CD14-positive monocyte (primary cell): ENCODE results near the gene RHO. TPM values are rescaled to one million over a fixed set of nuclear protein-coding genes. Genes with fewer than 3 reads are reported as not detected.

ENCODE experiments used
- DNase-seq, 3 donors: peaks; one replicate each; pipeline ENCODE4 v3.0.0-alpha.2; 2011 to 2022
- H2AFZ ChIP-seq: 2 replicates; pipeline ENCODE4 v1.6.0; 2012; ENCODE audit warnings: mild to moderate bottlenecking, low read depth, low read length, inconsistent platforms; ENCODE audit not compliant: insufficient read depth, poor library complexity, severe bottlenecking
- H3K27ac ChIP-seq, 2 donors: 1 replicate in 1 of 2; 2 replicates in 1 of 2; pipeline ENCODE4 v1.5.1; 2012 to 2013; ENCODE audit warnings: low read length in 2 of 2, control low read depth in 1 of 2, inconsistent platforms in 1 of 2, low read depth in 1 of 2, mild to moderate bottlenecking in 1 of 2
- H3K27me3 ChIP-seq, 2 donors: one replicate each; pipeline versions ENCODE4 v1.6.0 to v1.6.1; 2011 to 2013; ENCODE audit warnings: low read length in 2 of 2; ENCODE audit not compliant: control insufficient read depth in 2 of 2, insufficient read depth in 2 of 2
- H3K36me3 ChIP-seq, 2 donors: replicated peaks in 1 of 2; 1 replicate in 1 of 2; 2 replicates in 1 of 2; pipeline versions ENCODE4 v1.5.1 to v1.6.1; 2012 to 2013; ENCODE audit warnings: low read length in 2 of 2, control low read depth in 1 of 2, inconsistent platforms in 1 of 2, mild to moderate bottlenecking in 1 of 2; ENCODE audit not compliant: insufficient read depth in 2 of 2, control insufficient read depth in 1 of 2
- H3K4me1 ChIP-seq, 2 donors: 1 replicate in 1 of 2; 2 replicates in 1 of 2; pipeline versions ENCODE4 v1.5.1 to v1.6.1; 2012 to 2013; ENCODE audit warnings: low read length in 2 of 2, control low read depth in 1 of 2, inconsistent platforms in 1 of 2, mild to moderate bottlenecking in 1 of 2, moderate library complexity in 1 of 2; ENCODE audit not compliant: insufficient read depth in 2 of 2, control insufficient read depth in 1 of 2
- H3K4me2 ChIP-seq: replicated peaks from 2 replicates; pipeline ENCODE3; 2012; ENCODE audit warnings: low read length, moderate library complexity, mild to moderate bottlenecking; ENCODE audit not compliant: poor library complexity, severe bottlenecking; ENCODE audit errors: extremely low read depth
- H3K4me3 ChIP-seq, 3 experiments: fragments of 200-600 bp in 1 of 3; sonication (generic) in 1 of 3; replicated peaks in 1 of 3; 1 replicate in 2 of 3; 2 replicates in 1 of 3; pipeline ENCODE4 v1.5.1; 2011 to 2013; ENCODE audit warnings: low read length in 3 of 3, mild to moderate bottlenecking in 3 of 3, control low read depth in 2 of 3, low read depth in 2 of 3, inconsistent platforms in 1 of 3, moderate library complexity in 1 of 3
- H3K79me2 ChIP-seq: 2 replicates; pipeline ENCODE4 v1.6.0; 2012; ENCODE audit warnings: mild to moderate bottlenecking, control low read depth, inconsistent platforms, low read length, moderate library complexity; ENCODE audit not compliant: insufficient read depth
- H3K9ac ChIP-seq: 2 replicates; pipeline ENCODE4 v1.6.0; 2017; ENCODE audit warnings: low read length, mild to moderate bottlenecking; ENCODE audit not compliant: insufficient read depth, poor library complexity, severe bottlenecking
- H3K9me3 ChIP-seq, 2 donors: replicated peaks in 1 of 2; 1 replicate in 1 of 2; 2 replicates in 1 of 2; pipeline versions ENCODE4 v1.5.1 to v1.6.1; 2012 to 2013; ENCODE audit warnings: low read length in 2 of 2, control low read depth in 1 of 2; ENCODE audit not compliant: control insufficient read depth in 1 of 2, insufficient read depth in 1 of 2
- H4K20me1 ChIP-seq: 2 replicates; pipeline ENCODE4 v1.6.0; 2012; ENCODE audit warnings: mild to moderate bottlenecking, low read length, control low read depth, moderate library complexity; ENCODE audit not compliant: insufficient read depth
- H3K27ac Mint-ChIP-seq, 7 donors: one replicate each; pipeline ENCODE4 v1.8.0; 2020; ENCODE audit warnings: mild to moderate bottlenecking in 7 of 7, mixed read lengths in 7 of 7, moderate library complexity in 6 of 7, inconsistent platforms in 2 of 7
- H3K27me3 Mint-ChIP-seq, 3 donors: one replicate each; pipeline ENCODE4 v1.8.0; 2021 to 2022; ENCODE audit warnings: low read depth in 3 of 3, mild to moderate bottlenecking in 3 of 3, mixed read lengths in 3 of 3, moderate library complexity in 3 of 3, inconsistent platforms in 1 of 3
- H3K36me3 Mint-ChIP-seq, 2 donors: one replicate each; pipeline ENCODE4 v1.8.0; 2020; ENCODE audit warnings: mixed read lengths in 2 of 2, inconsistent platforms in 1 of 2, mild to moderate bottlenecking in 1 of 2
- H3K4me1 Mint-ChIP-seq: one replicate; pipeline ENCODE4 v1.8.0; 2020; ENCODE audit warnings: mild to moderate bottlenecking, mixed read lengths
- H3K4me3 Mint-ChIP-seq, 2 donors: one replicate each; pipeline ENCODE4 v1.8.0; 2020; ENCODE audit warnings: mild to moderate bottlenecking in 2 of 2, mixed read lengths in 2 of 2, moderate library complexity in 1 of 2
- H3K9me3 Mint-ChIP-seq, 7 donors: one replicate each; pipeline ENCODE4 v1.8.0; 2020 to 2022; ENCODE audit warnings: mixed read lengths in 7 of 7, mild to moderate bottlenecking in 6 of 7, moderate library complexity in 6 of 7, inconsistent platforms in 2 of 7
- CTCF ChIP-seq: fragments of 200-600 bp; IDR thresholded peaks from one replicate; pipeline ENCODE4 v1.8.0; 2022; ENCODE audit warnings: antibody characterized with exemption, mild to moderate bottlenecking
- WGBS: methylation state at CpG from one replicate; pipeline ENCODE4 v1.1.5; 2013; ENCODE audit warnings: missing lambda C conversion rate; ENCODE audit not compliant: insufficient coverage; 5-methylcytosine and 5-hydroxymethylcytosine counted together
- intact Hi-C, 2 donors: fragments of 100-400 bp; cut with micrococcal nuclease; formaldehyde crosslinking; loops; one replicate each; pipeline versions ENCODE4 v1.15.0 to v1.15.1; 2023
- polyA plus RNA-seq, 3 donors: library from polyadenylated mRNA; depleted of rRNA in 1 of 3; unstranded in 2 of 3; stranded (reverse) in 1 of 3; fragments of 300-500 nt in 2 of 3; fragments of >200 nt in 1 of 3; fragmentation: Illumina TruSeq in 2 of 3; gene quantifications; 1 replicate in 2 of 3; 2 replicates in 1 of 3; pipeline ENCODE4 v1.2.3, GENCODE V29; 2012 to 2021

Gene RHO
- polyA plus RNA-seq, 3 donors: 0.03 TPM; not detected in 2

GRCh38 chr3:129491794-129492193 lies 36.6 kb upstream of the RHO start:
- peaks cover 0 to 1% (median 0%) of the 10 kb centered on the region in 3 donors for H3K27me3 Mint-ChIP-seq
- Histone ChIP-seq H3K36me3 (peaks cover 3 to 49% of the 10 kb centered on the region in 2 donors), H3K4me2 (no peak overlapping the region), H2AFZ (no peak overlapping the region), H3K9ac (no peak overlapping the region), H3K9me3 (no peaks in the 10 kb centered on the region), H4K20me1 (no peaks in the 10 kb centered on the region), H3K79me2 (no peaks in the 10 kb centered on the region), H3K4me3 (no peak overlapping the region), H3K27ac (peak overlapping the region in 1 of 2 donors; percentile 89), H3K27me3 (no peaks in the 10 kb centered on the region), H3K4me1 (peaks cover 36 to 41% of the 10 kb centered on the region in 2 donors)
- peaks cover 39% of the 10 kb centered on the region for H3K4me1 Mint-ChIP-seq
- DNase-seq: no peak
- intact Hi-C loops: loop anchor here (2.0 to 10.0 kb wide), 5 partner anchors 36 to 441 kb away; partner anchors contain the start of gene RHO (in 1 of the 2)
- H3K9me3 Mint-ChIP-seq: peaks cover 0 to 3% (median 0%) of the 10 kb centered on the region in 7 donors
- H3K36me3 Mint-ChIP-seq: peaks cover 46 to 50% of the 10 kb centered on the region in 2 donors
- H3K27ac Mint-ChIP-seq: peak overlapping the region in 5 of 7 donors; percentile 24 to 76 (median 75)
- 100% methylated on average over 7 of the region's 9 CpGs for WGBS
- H3K4me3 Mint-ChIP-seq: no peak overlapping the region
- no peak for TF ChIP-seq CTCF

- Mint-ChIP-seq H3K4me1 (peaks cover 31% of the 10 kb centered on the region), H3K36me3 (peaks cover 46 to 53% of the 10 kb centered on the region in 2 donors), H3K27ac (peak overlapping the region in 1 of 7 donors; percentile 45), H3K4me3 (no peak overlapping the region), H3K9me3 (peaks cover 0 to 3% (median 0%) of the 10 kb centered on the region in 7 donors), H3K27me3 (peaks cover 0 to 1% (median 0%) of the 10 kb centered on the region in 3 donors)
- no peaks in the 10 kb centered on the region for H3K9me3 ChIP-seq
- H4K20me1 ChIP-seq: no peaks in the 10 kb centered on the region
- H2AFZ ChIP-seq: no peak overlapping the region
- no peak overlapping the region for H3K9ac ChIP-seq
- H3K4me1 ChIP-seq: peaks cover 32% of the 10 kb centered on the region in 2 donors
- peaks cover 4 to 58% of the 10 kb centered on the region in 2 donors for H3K36me3 ChIP-seq
- no peaks in the 10 kb centered on the region for H3K79me2 ChIP-seq
- H3K4me3 ChIP-seq: no peak overlapping the region
- DNase-seq: no peak
- no CpG with 5 or more reads among the region's 4 CpGs for WGBS
- no peak overlapping the region for H3K27ac ChIP-seq
- TF ChIP-seq CTCF: no peak
- intact Hi-C loops: loop anchor here (5.0 to 10.0 kb wide), 4 partner anchors 35 to 440 kb away; partner anchors contain the start of gene RHO (in 1 of the 2)
- no peaks in the 10 kb centered on the region for H3K27me3 ChIP-seq
- H3K4me2 ChIP-seq: no peak overlapping the region
These were observed 35.7 kb upstream of the RHO start for GRCh38 chr3:129492691-129493090.
